Medulla oblongata (tissue), 1 donor: ENCODE results near the gene OSBPL2.
A peak's percentile ranks its signal among the peaks of the same experiment; 100 is the strongest.

Experiments
- DNase-seq: peaks from one replicate; pipeline ENCODE4 v3.0.0-alpha.2; 2015; ENCODE audit errors: extremely low spot score

The OSBPL2 gene

GRCh38 chr20:62285151-62285550, 46.8 kb downstream of the OSBPL2 start:
- DNase-seq, result no peak

GRCh38 chr20:62285722-62286121, 47.4 kb downstream of the OSBPL2 start:
- no peak for DNase-seq

GRCh38 chr20:62286493-62287064, 48.3 kb downstream of the OSBPL2 start:
- no peak for DNase-seq

GRCh38 chr20:62287129-62287528, 48.8 kb downstream of the OSBPL2 start:
- no peak for DNase-seq

- DNase-seq, result no peak
Measured at GRCh38 chr20:62287759-62288534, 49.6 kb downstream of the OSBPL2 start.

- DNase-seq, result no peak
Measured at GRCh38 chr20:62288535-62289105, 50.3 kb downstream of the OSBPL2 start.

GRCh38 chr20:62289131-62289530, 50.8 kb downstream of the OSBPL2 start:
- no peak for DNase-seq

- DNase-seq, result no peak
Measured at GRCh38 chr20:62289898-62290297, 51.6 kb downstream of the OSBPL2 start.

GRCh38 chr20:62291251-62292066, 53.1 kb downstream of the OSBPL2 start:
- no peak for DNase-seq

GRCh38 chr20:62292108-62292507, 53.8 kb downstream of the OSBPL2 start:
- DNase-seq, result no peak

GRCh38 chr20:62293111-62293784, 54.9 kb downstream of the OSBPL2 start:
- DNase-seq, result no peak

- no peak for DNase-seq
Measured at GRCh38 chr20:62293946-62294345, 55.6 kb downstream of the OSBPL2 start.

- no peak for DNase-seq
Measured at GRCh38 chr20:62294516-62294915, 56.2 kb downstream of the OSBPL2 start.

- DNase-seq, result no peak
Measured at GRCh38 chr20:62296724-62297448, 58.6 kb downstream of the OSBPL2 start.

GRCh38 chr20:62297449-62298227, 59.3 kb downstream of the OSBPL2 start:
- DNase-seq, result no peak

- no peak for DNase-seq
Measured at GRCh38 chr20:62298577-62299249, 60.4 kb downstream of the OSBPL2 start.

- DNase-seq, result no peak
Measured at GRCh38 chr20:62299666-62300236, 61.4 kb downstream of the OSBPL2 start.

GRCh38 chr20:62300319-62300718, 62.0 kb downstream of the OSBPL2 start:
- no peak for DNase-seq

- peak; percentile 25 for DNase-seq
Measured at GRCh38 chr20:62301111-62301668, 62.9 kb downstream of the OSBPL2 start.
